GM15510 (cell line): ENCODE results near the gene PDSS2.

Experiments used
- POLR2A ChIP-seq: IDR thresholded peaks from 3 replicates; pipeline ENCODE4 v1.6.1; 2011; ENCODE audit warnings: borderline replicate concordance; ENCODE audit not compliant: insufficient read length; ENCODE audit errors: extremely low read depth

PDSS2 gene, protein sequence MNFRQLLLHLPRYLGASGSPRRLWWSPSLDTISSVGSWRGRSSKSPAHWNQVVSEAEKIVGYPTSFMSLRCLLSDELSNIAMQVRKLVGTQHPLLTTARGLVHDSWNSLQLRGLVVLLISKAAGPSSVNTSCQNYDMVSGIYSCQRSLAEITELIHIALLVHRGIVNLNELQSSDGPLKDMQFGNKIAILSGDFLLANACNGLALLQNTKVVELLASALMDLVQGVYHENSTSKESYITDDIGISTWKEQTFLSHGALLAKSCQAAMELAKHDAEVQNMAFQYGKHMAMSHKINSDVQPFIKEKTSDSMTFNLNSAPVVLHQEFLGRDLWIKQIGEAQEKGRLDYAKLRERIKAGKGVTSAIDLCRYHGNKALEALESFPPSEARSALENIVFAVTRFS

DNA sequence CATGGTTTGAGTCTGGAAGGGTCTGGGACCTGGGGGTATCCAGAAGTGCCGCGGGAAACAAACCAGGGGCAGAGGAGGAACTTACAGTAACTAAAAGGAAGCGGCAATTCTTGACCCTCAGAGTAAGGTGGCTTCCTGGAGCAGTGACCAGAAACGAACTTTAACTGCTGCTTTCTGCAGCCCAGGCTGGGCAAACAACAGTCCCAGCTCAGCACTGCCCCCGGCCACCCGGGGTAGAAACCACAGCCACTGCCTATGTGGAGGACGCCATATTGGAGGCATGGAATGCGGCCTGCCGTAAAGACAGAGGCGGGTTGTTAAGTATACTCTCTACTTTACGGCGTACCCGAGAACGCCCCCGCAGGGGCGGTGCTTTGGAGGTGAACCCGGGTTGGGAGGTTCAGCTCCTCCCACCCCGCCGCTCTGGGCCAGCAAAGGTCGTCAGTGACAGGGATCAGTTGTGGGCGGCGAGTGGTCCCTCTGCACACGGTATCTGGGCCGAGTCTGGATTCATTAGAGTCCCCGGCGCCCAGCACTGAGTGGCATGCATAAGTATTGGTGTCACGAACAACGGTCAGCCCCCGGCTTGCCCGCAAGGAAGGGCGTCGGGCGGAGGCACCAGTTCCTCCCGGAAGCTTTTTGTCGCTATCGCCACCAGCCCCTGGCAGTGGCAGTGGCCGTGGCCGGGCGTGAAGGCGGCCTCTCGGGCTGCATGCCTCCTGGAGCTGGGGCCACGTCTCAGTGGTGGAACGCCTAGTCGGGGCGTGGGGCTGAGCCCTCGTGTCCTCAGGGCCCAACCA is at the start of gene PDSS2:
PDSS2 (minus strand) TSS at position 282 of the 800 bp plus-strand sequence; CDS start at position 3, 279 bp downstream.
- peak; percentile 97 for TF ChIP-seq POLR2A

DNA sequence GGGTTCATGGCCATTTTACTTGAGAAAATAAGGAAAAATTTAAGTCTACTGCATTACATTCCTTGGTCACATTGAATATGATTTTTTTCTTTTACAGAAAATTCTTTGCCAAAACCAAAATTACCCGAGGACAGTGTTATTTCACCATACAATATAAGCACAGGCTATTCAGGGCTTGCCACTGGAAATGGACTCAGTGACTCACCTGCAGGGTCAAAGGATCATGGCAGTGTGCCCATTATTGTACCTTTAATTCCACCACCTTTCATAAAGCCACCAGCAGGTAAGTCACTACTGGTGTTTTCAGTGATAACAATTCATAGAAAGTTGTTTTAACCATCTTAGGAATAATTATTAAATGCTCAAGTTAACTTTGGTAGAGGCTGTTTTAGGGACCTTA is 46.8 kb upstream of the PDSS2 start:
- no peak for TF ChIP-seq POLR2A

DNA sequence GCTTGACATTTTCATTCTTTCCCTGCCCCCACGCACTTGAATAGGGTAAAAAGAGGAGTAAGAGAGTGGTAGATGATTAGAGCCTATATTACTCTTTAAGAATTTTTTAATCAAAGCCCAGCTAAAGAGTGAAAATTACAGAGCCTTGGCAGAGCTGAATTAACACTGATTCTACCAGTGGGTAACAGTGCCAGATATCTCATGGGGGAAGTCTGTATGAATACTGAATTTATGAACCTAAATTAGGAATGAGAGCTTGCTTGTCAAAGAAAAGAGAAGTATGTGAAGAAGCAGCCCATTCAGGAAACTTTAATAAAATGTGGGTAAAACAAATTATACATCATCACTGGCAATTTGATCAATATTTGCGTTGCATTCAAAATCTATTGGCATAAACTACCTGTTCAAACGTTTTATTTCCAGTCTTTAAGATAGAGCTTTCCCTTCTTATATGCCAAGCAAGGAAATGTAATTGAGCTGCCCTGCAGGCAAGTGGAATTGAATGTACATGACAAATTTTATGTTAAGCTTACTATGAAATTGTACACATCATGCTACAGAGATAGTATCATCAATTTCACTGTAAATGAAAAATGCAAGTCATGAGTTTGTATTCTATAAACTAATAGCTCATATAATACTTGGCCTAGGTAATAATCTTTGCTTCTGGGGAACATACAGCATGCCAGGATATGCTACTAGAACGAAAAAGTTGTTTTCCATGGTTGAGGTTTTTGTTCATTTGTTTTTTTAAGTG is 45.1 kb upstream of the PDSS2 start:
- TF ChIP-seq POLR2A: no peak

DNA sequence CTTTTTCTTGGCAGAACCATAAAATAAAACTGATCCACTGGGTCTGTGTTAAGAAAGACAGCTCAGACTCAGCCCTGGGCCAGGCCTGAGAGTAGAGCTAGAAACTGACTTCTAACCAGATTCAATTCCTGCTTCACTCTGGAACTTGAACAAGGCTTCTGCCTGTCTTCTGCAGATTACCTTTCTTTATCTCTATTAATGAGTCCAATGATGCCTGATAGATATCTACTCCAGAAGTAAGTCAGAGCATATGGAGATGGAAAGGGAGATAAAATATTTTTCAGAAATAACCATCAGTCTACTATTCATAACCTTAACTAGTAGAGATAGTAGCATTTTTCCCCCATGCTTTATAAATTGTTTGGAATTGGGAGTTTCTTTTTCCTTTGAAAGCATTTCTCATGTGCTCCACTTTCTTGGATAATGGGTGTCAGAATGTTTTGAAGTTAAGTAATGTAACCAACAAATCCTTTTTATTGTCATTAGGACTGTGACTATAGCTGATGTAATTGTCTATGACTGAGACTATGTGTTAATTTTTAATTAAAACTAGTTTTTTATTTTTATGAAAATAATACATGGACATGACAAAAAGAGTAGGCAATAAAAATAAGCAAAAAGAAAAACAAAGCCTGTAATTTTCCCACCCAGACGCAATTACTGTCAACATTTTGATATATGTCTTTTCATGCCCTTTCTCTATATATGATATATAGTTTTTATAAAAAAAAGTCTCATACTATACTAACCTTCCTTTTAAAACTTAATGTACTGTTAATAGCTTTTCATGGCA is 37.7 kb upstream of the PDSS2 start:
- no peak for TF ChIP-seq POLR2A

DNA sequence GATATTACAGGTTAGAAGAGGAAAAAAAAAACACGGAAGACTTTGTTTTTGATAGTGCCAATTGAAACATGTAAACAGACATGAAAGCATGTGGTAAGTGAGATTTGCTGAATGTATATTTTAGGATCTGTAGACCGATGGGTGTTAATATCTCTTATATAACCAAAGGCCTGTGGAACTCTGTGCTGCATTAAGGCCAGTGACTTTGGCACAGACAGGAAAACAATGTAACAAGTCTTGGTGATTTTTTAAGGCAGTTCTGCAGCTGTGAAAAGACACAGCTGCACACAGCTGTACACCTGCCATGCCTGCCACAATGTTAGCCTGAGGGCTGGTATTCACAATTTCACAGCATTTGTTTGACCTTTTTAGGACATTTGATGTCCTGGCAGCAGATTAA is 36.6 kb upstream of the PDSS2 start:
- TF ChIP-seq POLR2A: no peak

DNA sequence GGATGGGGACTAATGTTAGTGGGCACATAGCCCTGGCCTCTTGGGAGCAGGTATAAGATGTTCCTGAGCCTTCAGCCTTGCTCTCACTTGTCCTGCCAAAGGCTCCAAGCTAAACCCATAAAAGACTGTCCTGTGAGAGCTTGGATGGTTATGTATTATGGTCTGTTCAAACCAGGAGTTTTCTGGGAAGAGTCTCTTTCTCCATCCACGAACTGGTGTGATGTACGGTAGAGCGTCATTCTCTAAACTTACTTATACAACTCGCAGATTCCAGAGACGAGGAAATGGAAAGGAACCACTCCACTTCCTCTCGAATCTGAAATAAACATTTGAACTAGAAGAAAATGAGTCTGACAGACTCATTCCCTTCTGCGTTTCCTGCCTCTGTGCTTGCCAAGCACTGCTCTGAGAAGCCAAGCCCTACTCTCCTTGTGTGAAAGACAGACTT is 35.9 kb upstream of the PDSS2 start:
- TF ChIP-seq POLR2A: no peak

DNA sequence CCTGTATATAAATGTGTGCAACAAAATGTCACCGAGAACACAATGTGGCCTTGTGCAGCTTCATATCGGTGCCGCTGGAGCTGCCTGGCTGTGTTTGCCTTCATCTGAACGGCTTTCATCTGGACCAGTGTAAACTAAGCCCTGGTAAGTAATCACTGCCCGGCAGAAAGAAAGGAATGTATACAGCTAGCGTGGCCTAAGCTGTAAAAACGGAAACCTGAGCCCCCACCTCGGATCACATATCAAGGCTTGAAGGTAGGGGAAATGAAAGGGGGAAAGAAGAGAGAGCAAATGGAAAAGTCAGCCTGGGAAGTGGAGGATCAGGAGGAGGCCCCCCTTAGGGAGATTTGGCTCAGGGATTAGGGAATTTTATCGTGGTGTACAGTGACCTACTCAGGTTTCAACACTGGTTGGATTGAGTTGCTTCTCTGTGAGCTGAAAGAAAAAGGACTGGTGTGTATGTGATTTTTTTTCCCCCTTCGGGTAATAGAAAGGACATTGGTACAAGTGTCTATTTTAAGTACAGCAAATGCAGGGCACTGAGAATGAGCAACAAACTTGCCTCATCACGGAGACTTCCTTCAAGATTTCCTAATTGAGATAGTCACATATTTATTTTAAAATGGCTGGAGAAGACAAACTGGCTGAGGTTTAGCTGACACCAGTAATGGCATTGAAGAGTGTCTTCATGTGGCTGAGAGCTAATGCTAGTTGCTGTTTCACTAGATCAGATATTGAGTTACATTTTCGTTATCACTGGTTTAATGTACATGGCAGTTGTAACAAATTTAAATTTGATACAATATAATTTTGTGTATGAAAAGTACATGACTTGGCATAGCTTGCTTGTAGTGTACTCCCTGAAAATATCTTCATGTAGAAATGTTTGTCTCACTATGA is 34.0 kb upstream of the PDSS2 start:
- TF ChIP-seq POLR2A: no peak

DNA sequence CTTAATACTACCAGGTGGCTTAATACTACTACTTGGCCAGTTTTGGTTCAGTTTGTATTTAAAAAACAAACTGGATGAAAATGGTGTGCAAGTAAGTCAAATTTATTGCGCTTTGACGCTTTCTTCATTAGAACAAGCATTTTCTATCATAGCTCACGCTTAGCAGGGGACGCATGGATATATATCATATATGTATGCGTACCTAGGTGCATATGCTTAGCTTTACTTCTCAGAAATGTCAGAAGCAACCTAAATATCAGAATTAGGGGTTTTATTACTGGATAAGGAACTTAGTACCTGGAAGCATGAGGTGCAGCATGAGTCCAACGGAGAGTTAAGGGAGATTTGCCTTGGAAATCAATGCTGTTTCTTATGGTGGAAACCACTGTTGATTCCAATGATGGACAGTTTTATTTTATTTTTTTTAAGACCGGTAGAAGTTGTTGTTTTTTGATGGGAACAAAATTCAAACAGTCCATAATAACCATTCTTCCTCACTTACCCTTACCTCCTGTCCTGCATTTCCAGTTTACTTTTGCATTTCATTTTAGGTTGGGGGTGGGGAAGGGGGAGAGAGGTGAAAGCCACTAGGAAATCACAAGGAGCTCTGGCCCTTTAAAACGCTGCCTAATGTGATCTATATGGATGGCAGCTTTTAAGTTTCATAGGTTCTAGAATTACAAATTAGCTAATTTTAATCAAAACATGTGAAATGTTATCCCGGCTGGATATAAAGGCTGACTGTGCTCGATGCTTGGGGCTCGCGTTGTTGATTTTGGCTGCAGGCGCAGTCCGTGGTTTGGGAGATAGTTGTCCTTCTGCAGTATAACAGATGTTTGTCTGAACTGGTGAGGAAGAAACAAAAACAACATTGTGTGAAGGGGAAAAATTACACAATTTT is 32.6 kb upstream of the PDSS2 start:
- no peak for TF ChIP-seq POLR2A

DNA sequence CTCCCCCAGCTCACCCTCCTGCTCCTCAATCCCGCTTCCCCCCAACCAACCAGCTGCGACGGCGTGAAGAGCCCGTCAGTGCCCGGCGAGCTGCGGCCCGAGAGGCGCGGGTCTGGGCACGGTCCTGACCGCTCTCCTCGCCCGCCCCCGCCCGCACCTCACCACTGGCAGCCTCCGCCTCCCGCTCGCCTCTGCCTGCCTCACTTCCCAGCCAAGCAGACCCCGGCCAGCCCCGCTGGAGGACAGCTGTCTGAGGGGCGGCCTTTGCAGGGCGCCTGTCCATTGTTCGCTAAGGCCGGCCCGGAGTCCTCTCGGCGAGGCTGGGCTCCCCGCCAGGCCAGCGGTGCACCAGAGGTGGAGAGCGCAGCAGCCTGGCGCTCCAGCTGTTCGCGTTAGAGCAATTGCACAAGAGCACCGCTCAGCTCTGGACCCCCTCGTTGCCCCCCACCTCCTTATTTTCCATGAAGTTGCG is 31.8 kb upstream of the PDSS2 start:
- no peak for TF ChIP-seq POLR2A

DNA sequence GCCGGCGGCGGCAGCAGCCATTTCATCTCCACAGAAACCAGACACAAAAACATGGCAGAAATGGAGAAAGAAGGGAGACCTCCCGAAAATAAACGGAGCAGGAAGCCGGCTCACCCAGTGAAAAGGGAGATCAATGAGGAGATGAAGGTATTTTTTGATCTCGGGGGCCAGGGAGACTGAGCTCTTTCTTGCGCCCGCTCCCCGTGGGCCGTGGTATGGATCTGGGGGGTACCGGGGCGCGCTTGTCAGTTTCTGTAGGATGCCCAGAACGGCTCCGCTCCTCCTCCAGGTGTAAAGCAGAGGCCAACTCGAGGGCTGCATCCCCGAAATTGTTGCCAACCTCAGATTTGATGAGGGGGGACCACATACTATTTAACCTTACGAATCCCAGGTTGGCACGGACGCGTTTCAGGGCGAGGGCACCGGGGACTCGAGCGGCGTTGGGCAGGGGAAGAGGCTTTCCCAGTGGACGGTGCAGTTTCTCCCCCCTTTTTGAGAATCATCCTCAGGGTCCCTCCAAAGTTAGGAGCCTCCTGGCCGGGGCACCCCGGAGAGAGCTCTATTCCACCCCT is 31.3 kb upstream of the PDSS2 start:
- no peak for TF ChIP-seq POLR2A

DNA sequence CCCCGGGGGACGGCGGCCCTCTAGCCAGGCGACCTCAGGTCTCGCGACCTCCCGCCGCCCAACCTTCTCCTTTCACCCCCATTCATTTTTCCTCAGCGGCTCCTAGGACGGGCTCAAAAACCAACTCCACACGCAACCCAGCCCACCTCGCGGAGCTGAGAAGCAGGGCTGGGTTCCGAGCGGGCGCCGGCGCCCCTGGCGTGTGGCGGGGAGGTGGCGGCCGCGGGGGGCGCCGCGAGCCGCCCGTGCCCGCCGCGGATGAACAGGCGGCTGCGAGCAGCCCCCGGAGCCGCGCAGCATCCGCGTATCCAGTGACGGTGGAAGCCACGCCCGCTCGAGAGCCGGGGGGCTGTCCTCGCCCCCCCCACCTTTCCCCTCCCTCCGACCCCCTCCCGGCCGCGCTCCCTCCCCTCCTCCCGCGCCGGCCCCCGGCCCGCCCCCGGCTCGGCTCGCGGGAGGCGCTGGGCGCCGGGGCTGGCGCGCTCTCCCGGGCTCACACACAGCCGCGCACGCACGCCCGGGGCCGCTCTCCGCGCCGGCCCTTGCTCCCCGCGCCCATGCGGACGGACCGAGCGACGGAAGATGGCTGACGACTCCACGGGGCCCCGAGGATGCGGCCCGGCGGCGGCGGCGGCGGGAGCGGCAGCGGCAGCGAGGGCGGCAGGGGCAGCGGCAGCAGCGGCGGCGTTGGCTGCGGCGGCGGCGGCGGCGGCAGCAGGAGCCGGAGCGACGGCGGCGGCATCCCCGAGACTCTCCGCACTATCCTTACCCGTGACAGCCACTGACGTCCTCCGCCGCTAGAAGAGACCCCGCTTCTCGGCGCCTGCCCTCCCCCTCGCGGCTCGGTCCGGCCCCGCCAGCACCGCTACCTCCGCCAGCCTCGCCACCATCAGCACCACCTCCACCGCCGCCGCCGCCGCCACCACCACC is 30.5 kb upstream of the PDSS2 start, which contains the start of gene SOBP:
SOBP (plus strand) TSS at position 482 of the 930 bp plus-strand sequence. CDS start 500 bp downstream, outside the sequence.
- no peak for TF ChIP-seq POLR2A
